Suprapubic skin (tissue), 4 donors: ENCODE results near the gene CCDC110.

Experiments
- CTCF ChIP-seq, 2 donors: fragments of 200-600 bp in 1 of 2; fragments of 450-650 bp in 1 of 2; sonication (generic) in 1 of 2; IDR thresholded peaks; one replicate each; pipeline ENCODE4 v1.5.1; 2016 to 2019; ENCODE audit warnings: antibody characterized with exemption in 2 of 2, mild to moderate bottlenecking in 1 of 2, moderate library complexity in 1 of 2
- POLR2A ChIP-seq, 2 donors: fragments of 450-650 bp; IDR thresholded peaks; one replicate each; pipeline ENCODE4 v1.6.1; 2017; ENCODE audit warnings: antibody characterized with exemption in 2 of 2, mild to moderate bottlenecking in 2 of 2, moderate library complexity in 2 of 2
- POLR2AphosphoS5 ChIP-seq, 3 donors: sonication (generic); formaldehyde crosslinking; IDR thresholded peaks; one replicate each; pipeline ENCODE4 v1.6.1; 2017; ENCODE audit warnings: antibody characterized with exemption in 3 of 3

DNA sequence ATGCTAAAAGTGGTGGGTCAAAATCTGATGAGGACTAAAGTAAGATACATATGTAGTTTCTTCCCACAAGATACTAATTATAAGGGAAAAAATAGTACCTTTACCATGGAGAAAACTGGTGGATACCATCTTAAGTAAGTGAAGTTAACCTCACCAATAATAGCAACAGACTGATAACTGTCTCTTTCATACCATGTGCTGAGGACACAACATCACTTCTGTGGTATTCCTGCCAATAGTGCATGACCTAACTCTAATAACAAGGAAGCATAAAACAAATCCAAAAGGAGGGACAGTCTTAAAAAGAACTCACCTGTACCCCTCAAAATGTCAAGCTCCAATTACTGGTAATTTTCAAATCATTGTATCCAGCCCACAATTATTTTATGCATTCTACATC lies 54.6 kb downstream of the CCDC110 start:
- no peak for TF ChIP-seq CTCF (IDR thresholded peaks at IDR 0.05)
- TF ChIP-seq POLR2A (IDR thresholded peaks at IDR 0.05): no peak
- TF ChIP-seq POLR2AphosphoS5 (IDR thresholded peaks at IDR 0.05): no peak
